Left lobe of liver (tissue), 2 donors: ENCODE measurements around the gene TRPV3. TPM values are rescaled to one million over a fixed set of nuclear protein-coding genes. Genes with fewer than 3 reads are reported as not detected.
"Not testable (repeated sequence)": the region's sequence is repeated elsewhere in the genome, so short reads cannot be mapped to it uniquely, and the experiment has no call there.

Experiments used
- ATAC-seq: fragments of 200-7000 bp; cut with Tn5 transposase; one replicate; pipeline ENCODE4 v1.9.1; 2020; ENCODE audit warnings: mild to moderate bottlenecking, moderate library complexity
- DNase-seq: peaks from one replicate; pipeline ENCODE4 v3.0.0-alpha.2; 2020; ENCODE audit warnings: low spot score
- total RNA-seq: library from RNA; stranded (reverse); gene quantifications from one replicate; pipeline ENCODE4 v1.2.1, GENCODE V29; 2021
- donor health status: DM: no; HTN: no; CAD: no; lungs with moderate emphysema.
- donor health status: DM: no; HTN: yes; CAD: no.

TRPV3 gene
- total RNA-seq, 1 donor from 2014 or later, result 0.28 TPM

DNA sequence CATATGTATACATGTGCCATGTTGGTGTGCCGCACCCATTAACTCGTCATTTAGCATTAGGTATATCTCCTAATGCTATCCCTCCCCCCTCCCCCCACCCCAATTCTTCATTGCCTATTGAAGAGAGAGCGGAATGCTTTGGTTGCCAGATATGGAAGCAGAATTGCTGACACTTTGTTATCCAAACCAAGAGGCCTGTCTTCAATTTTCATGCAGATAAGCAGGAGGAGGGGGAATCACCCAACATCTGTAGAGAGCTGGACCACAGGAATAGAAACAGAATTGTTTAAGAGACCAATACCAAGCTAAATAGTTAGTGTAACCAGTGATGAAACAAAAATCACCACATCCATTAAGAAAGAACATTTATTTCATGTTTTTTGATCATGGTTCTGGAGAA lies 74.8 kb downstream of the TRPV3 start:
- DNase-seq (no peak), ATAC-seq (no peak)

- no peak for DNase-seq
- no peak for ATAC-seq
Measured at GRCh38 chr17:3479988-3480387, 77.6 kb downstream of the TRPV3 start.

GRCh38 chr17:3475812-3476610 lies 81.6 kb downstream of the TRPV3 start, which contains the start of gene ASPA:
ASPA (plus strand) TSS chr17:3475997; CDS start chr17:3476160, 163 bp downstream.
- DNase-seq (no peak), ATAC-seq (peak; percentile 65)

GRCh38 chr17:3475251-3475685 lies 82.3 kb downstream of the TRPV3 start:
- DNase-seq (peak; percentile 61), ATAC-seq (peak; percentile 50)

DNA sequence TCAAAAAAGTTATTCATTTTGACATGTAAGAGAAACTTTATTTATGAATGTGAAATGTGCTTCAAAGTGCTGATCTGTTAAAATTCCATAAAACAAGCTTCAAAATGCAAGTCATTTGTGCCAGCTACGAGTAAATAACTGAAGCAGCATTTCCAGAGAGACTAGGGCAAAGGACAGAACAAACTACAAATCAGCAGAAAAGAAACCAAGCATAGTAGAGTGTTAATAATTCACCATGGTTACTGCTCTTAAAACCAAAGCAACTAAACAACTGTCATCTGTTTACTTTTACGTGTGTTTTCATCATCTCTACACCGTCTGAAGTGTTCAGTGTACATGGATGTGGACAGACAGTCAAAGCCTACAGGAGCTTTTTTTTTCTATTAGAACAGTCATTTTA lies 83.4 kb downstream of the TRPV3 start:
- peak; percentile 78 for ATAC-seq
- no peak for DNase-seq

- DNase-seq, result no peak
- no peak for ATAC-seq
Measured at GRCh38 chr17:3472137-3472536, 85.5 kb downstream of the TRPV3 start.

- DNase-seq (no peak), ATAC-seq (no peak)
Measured at GRCh38 chr17:3471599-3471998, 86.0 kb downstream of the TRPV3 start, which contains the start of gene SPATA22. SPATA22 (minus strand) TSS chr17:3471819; CDS start chr17:3469325, 2,494 bp downstream.

GRCh38 chr17:3469529-3469928 lies 88.1 kb downstream of the TRPV3 start:
- ATAC-seq, result no peak
- DNase-seq, result no peak

GRCh38 chr17:3466355-3466754 lies 91.3 kb downstream of the TRPV3 start:
- DNase-seq, result not testable (repeated sequence)
- peak; percentile 98 for ATAC-seq

Other genes starting within 250 kb of the TRPV3 start
- not detected for gene OR3A2, start 171.5 kb downstream of the TRPV3 start, total RNA-seq
- not detected for gene OR1E1, start 159.4 kb downstream of the TRPV3 start, total RNA-seq
- not detected for gene OR3A3, start 146.4 kb downstream of the TRPV3 start, total RNA-seq
- not detected for gene OR1E2, start 124.0 kb downstream of the TRPV3 start, total RNA-seq
- gene SPATA22, start 86.0 kb downstream of the TRPV3 start, total RNA-seq, result not detected
- gene ASPA, start 81.8 kb downstream of the TRPV3 start, total RNA-seq, result 5.1 TPM
- 14.8 TPM for gene TRPV1, start 51.6 kb upstream of the TRPV3 start, total RNA-seq
- 26.9 TPM for gene SHPK, start 78.4 kb upstream of the TRPV3 start, total RNA-seq
- 8.7 TPM for gene CTNS, start 78.9 kb upstream of the TRPV3 start, total RNA-seq
- 12.4 TPM for gene TAX1BP3, start 110.8 kb upstream of the TRPV3 start, total RNA-seq
- gene EMC6, start 111.0 kb upstream of the TRPV3 start, total RNA-seq, result 26.6 TPM
- gene P2RX5, start 138.3 kb upstream of the TRPV3 start, total RNA-seq, result not detected
- gene HASPIN, start 166.1 kb upstream of the TRPV3 start, total RNA-seq, result 0.05 TPM
- gene ITGAE, start 243.4 kb upstream of the TRPV3 start, total RNA-seq, result 5.6 TPM